Stimulated activated CD8-positive, alpha-beta memory T cell treated with anti-CD3 and anti-CD28 coated beads, Interleukin-4, amount 100 ng/mL, for 4 hours (primary cell): Measurements from ENCODE around the gene GPC6.
"Not testable (repeated sequence)": the region's sequence is repeated elsewhere in the genome, so short reads cannot be mapped to it uniquely, and the experiment has no call there.

Source experiments
- DNase-seq, 2 donors: peaks; one replicate each; pipeline ENCODE4 v3.0.0-alpha.2; 2020; ENCODE audit warnings: low read depth in 2 of 2, low spot score in 1 of 2

Gene GPC6

DNA sequence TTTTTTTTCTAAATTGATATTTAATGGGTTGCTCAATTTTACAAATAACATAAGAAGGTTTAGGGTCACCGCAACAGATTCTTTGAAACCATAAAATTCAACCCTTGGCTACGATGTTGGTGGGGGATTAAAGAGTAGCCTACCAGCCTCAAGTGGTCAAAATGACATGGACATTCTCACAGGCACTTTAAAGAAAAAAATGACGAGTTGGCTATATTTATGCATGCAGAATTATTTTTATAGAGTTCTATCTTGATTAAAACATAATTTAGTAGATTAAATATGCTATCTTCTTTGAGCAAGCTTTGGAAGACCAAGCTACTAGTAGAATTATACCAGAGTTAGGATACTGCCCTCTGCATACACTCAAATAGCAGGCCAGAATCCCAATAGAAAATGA is 959.9 kb downstream of the GPC6 start:
- no peak for DNase-seq

DNA sequence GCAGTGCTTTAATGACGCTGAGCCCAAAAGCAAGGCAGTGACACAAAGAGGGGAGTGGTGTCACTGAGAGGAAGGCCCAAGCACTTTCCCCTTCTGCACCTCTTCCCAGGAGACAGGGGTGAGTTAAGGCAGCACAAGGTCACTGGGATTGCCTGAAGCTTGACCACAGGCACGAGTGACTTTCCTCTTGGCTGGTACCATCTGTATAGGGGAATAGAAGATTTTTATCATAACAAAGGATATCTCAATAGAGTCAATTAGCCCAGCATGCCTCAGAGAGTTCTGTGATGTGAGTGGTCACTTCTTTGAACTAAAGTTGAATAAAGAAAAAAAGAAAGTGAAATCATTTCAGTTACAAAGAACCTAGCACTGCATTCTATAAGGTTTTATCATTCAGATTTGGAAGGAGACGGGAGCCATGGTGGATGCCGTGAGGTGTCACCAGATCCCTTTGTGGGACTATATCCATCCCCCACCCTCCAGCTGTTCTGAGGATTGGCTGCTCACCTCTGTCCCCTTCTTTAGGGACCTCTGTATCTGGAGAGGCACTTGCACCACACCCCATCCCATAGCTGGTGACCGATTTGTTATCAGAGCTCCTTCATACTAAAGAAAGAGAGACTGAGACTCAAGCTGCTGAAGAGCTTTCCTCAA is 961.7 kb downstream of the GPC6 start:
- DNase-seq, result no peak

DNA sequence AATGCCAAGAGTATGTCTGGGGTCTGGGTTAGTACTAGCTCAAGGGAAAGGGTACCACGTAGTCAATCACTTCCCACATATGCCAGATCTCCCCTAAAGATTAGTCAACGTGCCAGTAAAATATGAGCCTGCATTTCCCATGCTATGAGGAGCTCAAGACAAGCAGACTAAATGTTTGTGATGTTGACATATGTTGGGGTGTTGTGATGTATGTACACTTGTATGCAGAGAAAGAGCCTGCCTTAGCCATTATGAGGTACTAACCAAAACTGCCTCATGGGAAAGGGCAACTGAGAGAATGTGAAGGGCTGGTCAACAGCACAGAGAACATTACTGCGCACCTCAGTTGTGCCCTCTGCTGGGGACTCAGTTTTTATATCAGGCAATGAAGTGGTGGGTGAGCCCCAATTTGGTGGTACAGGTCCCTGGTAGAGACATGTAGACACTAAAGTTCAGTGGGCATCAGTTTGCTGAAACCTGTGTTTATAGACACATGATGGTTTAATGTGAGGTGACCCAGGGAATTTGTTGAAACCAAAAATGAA is 965.9 kb downstream of the GPC6 start:
- DNase-seq, result no peak

DNA sequence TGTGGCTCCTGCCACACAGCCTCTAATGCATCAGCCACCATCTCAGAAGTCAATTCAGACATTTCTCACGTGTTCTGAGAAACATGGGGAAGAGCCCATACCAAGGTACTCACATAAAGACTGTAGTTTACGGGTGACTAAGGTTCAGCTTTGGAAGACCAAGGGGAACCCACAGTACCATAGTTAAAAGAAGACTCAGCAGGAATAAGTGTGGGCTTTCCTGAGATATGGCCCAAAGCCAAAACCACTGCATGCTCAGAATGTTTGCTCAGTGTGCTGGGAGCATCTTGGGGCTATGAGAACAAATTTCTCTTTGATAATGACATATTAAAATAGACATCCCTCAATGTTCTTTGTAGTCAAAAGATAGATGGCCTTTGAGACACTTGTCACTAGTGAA is 969.1 kb downstream of the GPC6 start:
- no peak for DNase-seq

DNA sequence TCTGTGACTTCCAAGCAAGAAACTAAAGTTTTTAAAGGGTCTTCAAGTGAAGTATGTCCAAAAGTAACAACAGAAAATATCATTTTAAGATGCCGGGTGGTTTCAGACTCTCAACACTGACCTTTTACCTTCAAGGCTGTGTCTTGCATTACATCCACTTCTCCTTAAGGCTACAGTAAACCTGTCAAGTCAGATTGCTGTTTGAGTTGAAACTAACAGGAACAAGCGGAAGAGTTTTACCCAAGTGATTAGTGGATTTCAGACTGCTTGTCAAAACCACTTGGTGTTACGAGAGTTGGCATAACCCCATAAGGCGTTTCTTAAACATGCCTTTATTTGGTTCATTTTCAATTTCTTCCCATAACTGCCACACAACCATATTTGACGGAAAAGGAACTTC is 969.8 kb downstream of the GPC6 start:
- DNase-seq, result no peak

DNA sequence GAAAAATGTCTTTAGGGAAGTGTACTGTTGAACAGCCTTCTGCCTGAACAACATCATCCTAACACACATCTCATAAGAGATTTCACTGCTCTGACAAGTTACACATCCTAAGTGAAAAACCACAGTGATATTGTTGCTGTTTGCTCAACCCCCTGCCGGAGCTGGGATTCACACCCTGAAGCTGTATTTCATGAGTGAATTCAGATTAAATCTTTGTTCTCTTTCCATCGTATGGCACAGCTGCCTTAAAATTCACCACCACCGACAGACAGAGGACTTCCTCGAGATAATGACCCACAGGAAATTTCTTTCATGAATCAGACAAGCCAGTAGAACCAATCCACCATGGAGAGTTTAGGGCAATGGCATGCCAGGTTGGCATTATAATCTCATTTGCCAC is 972.1 kb downstream of the GPC6 start:
- no peak for DNase-seq

DNA sequence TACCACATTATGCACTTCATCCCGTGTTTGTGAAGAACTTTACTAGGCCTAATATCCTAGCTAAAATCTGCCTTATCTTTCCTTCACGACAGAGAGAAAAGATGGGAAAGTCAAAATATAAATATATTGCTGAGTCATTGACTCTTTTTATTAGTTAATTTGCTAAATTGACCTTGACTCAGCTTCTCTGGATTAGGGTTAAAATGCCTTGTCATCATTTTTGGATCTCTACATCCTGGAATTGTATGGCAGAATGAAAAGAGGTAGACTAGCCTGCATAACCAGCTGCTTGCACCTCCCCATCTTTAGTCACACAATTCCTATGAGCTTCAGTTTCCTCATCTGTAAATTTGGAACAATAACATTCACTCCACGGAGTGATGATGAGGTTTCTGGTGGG is 972.5 kb downstream of the GPC6 start:
- no peak for DNase-seq

DNA sequence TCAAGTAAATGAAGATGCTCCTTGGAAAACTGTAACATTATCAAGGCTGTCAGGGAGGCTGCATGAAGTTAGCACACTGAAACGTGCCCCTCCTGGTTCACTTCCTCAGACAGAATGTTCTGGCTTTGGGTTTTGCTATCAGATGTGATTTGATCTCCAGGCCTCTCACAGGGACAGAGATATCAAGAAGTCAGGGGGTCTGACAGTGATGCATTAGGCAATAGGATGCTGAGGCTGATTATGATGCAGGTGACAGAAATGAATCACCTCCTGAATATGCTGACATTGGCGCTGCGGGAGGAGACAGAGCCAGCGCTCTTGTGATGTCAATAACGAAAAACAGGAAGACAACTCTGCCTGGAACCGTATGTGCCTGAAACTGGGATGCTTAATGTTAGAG is 974.4 kb downstream of the GPC6 start:
- DNase-seq, result no peak

DNA sequence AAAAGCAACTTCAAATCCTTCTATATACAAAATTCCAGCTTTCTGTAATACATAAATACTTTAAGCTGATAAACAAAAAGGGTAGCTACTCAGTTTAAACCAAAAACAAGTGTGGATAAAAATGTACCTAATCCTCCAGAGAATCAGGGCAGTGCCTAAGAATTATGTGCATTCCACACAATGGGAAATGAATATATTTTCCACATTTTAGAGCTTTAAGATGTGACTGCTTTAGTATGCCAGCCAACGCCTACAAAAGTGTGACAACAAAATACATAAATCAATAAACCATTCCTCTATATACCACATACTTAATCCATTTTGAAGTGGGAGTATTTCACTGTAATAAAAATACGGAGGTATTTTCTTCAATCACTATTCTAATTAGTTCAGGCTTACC is 977.6 kb downstream of the GPC6 start:
- DNase-seq, result no peak

DNA sequence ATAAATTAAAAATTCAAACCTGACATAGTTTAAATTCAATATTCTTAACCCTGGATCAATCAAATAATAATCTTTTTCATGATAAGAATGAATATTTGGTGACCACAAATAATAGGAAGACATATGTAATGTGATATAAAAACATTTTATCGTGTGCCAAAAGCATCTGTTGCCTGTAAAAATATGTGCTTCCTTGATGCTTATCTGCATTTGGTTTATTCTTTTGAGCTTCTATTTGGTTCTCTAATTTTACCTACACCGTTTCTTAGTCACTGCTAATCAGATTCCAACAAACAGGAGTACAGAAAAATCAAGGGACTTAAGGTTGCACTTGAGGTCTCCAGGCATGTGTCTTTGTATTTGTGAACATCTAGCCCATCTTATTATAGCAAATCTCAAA is 978.3 kb downstream of the GPC6 start:
- no peak for DNase-seq

DNA sequence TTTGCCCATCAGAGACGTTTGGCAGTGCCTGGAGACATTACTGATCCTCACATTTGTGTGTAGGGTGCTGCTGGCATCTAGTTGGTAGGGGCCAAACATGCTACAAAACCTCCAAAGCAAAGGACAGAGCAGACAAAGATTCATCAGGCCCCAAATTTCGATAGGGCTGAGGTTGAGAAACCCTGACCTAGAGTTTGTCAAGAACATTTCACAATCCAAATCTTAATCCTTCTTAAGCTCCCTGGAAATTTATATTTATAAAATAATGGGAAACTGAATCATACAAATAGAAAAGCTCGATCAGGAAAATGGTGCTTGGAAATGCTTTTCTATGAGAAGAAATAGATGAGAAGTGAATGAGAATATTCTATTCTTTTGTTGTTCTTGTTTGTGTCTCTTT is 979.3 kb downstream of the GPC6 start:
- no peak for DNase-seq

DNA sequence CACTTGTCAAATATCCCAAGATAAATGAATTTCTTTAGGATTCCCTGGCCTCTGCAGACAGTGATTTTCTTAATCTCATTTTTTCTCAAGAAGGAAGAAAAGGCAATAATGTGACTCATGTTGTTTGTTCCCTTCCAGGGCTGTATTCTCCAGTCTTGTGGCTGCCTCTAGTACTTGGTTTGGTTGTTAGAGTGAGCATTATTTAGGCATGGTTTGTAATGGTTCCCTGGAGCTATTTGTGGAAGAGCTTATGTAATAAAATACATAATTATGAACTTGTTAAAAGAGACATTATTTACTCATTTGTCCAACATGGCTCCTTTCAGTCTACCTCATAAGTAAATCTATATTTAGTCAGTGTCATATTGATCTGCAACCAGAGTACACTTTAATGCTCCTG is 982.5 kb downstream of the GPC6 start:
- DNase-seq, result no peak

DNA sequence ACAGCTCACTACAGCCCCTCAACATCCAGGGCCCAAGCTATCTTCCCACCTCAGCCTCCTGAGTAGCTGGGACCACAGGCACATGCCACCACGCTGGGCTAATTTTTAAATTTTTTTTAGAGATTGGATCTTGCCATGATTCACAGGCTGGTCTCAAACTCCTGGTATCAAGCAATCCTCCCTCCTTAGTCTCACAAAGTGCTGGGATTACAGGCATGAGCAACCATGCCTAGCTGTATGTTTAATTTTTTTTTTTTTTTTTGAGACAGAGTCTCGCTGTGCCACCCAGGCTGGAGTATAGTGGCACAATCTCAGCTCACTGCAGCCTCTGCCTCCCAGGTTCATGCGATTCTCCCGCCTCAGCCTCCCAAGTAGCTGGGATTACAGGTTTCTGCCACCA is 983.3 kb downstream of the GPC6 start:
- DNase-seq, result not testable (repeated sequence)

DNA sequence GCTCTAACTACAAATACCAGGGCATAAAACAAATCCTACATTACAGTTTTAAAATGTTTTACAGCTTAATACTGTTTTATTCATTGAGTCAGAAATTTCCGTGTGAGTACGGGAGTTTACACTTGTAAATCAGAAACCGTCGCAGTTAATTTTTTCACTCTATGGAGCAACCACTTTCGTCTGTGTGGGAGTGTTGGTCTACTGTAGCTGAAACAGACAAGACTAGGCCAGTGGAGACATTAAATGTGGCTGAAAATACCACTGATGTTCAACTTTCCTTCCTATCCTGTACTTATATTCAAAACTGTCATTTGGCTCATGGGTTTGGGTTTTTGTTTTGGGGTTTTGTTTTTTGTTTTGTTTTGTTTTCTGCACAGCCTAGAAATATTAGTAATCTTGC is 984.2 kb downstream of the GPC6 start:
- no peak for DNase-seq

DNA sequence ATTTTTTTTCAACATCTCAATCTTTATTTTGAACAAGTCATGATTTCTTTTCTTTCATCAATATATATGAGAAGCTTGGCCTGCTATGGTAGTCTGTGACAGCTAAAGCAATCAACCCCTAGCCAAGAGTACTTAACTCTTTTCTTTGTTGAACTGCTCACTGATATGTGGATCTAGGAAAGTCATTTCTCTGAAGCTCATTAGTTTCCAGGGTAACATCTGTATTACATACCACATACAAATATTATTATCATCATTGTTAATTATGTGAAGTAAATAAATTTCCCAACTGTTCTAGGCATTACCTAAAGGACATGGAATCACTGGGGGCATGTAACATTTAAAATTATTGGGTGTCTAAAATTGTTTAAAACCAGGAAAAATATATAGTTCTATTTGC is 985.6 kb downstream of the GPC6 start:
- no peak for DNase-seq

DNA sequence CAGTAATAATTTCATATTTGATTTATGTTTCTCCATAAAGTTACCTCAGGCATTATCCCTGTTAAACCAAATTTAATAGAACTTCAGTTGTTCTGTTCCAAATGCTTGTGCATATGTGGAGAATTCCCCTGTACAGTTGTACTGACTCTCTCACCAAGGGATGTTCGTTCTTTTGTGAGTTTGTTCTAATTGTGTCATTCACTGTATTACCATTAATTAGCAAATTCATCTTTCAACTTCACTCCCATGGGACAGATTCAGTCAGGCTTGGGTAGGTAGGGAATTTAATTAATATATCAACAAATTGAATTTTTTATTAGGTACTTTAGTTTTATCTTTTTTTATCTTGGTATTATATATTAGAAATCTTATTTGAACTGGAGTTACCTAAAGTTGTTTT is 987.5 kb downstream of the GPC6 start:
- no peak for DNase-seq

DNA sequence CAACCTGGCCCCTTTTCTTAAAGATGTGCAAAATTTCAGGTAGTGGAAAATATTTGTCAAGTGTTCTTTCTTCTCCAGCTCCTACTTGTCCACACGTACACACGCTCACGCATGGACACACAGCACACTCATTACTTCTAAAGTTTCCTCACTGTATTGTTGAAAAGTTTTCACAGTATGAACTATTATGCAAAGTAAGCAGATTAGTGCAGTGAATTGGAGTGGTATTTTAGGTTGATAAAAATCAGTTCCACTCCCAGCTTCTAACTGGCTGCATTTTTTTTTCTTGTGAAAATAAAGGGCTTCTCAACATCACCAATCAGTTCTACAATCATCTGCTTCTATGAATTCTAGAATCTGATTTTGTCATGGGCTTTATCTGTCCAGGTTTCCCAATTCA is 988.4 kb downstream of the GPC6 start:
- no peak for DNase-seq

DNA sequence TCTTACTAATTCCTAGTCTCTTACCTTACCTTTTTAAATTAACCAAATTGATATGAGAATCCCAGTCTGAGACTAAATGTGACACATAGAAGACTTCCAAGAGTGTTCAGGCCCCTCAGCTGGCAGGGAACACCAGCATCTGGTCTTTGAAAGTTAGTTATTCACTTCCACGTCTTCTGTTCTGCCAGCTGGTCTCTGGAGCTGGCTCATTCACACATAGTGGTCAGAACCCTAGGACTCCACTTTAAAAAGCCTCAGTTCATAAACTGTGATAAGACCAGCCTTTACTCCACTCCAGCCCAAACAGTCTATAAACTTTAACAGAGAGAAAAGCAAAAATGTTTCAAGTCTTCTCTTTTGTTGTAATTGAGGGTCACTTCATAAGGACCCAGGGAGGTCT is 989.9 kb downstream of the GPC6 start:
- DNase-seq, result no peak

DNA sequence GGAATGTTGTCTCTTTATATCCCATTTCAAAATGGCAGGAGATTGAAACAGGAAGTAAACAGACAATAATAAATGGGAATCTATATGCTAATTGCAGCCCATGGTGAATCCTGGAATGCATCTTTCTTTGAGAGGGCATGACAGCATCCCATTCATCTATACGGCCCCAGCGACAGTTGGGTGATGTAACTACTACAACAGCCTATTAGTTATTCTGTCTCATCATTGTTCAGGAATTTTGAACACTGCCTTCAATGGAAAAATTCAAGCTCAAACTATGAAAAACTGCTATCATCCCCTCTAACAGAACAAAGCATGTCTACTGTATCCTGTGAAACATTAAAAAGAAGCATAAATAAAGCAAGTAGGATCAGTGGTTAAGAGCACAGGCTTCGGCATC is 990.8 kb downstream of the GPC6 start:
- DNase-seq, result no peak

DNA sequence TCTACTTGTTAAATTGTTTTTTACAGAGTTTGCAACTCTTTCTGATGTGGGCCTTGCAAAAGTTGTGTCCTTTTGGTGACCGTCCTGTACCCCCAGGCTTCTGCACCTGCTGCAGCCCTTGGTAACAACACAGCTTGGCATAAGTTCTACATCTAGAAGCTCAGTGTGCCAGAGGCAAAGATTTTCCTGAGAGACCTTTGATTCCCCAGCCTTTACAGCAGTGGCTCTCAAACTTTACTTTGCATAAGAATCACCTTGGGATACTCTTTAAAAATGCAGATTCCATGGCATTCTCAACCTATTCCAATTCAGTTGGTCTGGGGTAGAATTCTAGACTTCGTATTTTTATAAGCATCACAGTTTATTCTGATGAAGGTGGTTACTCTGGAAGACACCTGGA is 991.9 kb downstream of the GPC6 start:
- no peak for DNase-seq

DNA sequence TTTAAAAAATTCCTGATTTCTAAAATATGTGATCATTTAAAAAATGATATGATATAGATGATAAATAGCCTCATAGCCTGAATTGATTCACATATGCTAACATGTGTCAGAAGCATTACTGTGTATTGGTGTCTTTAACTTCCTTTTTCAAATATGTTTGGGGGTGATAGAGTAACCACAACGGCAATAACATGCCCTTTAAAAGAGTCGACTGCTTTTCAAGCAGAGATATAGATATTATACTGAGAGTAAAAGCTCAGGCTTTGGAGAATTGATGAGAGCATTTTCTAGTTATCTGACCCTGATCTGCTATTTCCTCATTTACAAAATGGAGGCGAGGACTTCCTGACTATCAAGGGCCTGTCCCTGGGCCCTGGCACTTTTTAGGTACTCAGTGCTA is 992.3 kb downstream of the GPC6 start:
- DNase-seq, result no peak

DNA sequence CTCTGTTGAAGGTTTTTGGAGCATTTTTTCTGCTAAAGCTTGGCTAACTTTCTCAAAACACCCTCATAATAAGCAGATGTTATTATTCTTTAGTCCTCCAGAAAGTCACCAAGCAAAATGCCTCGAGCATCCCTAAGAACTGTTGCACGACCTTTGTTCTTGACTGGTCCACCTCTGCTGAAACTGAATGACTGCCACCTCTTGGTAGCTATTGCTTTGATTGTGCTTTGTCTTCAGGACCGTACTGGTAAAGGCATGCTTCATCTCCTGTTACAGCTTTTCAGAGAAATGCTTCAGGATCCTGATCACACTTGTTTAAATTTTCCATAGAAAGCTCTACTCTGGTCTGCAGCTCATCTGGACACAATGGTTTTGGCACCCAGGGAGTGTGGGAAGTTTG is 998.1 kb downstream of the GPC6 start:
- DNase-seq, result no peak

DNA sequence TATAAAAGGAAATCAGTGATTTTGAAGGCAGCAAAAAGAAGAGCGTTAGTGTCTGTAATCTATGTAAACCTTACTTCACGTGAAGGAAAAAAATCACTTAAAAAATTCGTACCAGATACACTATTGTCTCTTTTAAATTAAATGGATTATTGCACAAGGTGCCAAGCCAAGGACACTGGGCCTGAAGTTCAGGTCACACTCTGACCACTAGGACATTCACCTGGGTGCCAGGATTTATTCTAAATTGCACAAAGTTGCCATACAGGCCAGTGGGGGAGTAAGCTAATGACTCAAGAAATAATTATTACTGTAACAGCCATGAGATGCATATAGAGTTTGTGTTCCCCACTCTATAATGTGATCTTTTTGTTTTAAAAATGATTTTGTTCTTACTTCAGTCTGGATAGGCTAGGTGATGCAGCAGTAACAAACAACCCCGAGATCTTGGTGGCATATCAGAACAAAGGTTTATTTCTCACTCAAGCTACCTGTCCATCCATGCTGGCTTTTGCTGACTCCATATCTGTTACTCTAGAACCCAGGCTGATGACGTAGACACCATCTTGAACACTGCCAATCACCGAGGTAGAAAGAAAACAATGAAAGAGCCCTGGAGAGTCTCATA is 1000.8 kb downstream of the GPC6 start:
- DNase-seq, result no peak
